PFSK-1 (cell line): ENCODE results near the gene CHIC1.

ENCODE experiments used
- FOXP2 ChIP-seq: optimal IDR thresholded peaks from 2 replicates; pipeline ENCODE3; 2011; ENCODE audit warnings: borderline replicate concordance, control low read depth, inconsistent platforms; ENCODE audit not compliant: insufficient read depth; ENCODE audit errors: extremely low read length, extremely low read depth
- POLR2AphosphoS5 ChIP-seq: IDR thresholded peaks from 2 replicates; pipeline ENCODE4 v1.6.1; 2012; ENCODE audit warnings: low read depth, mild to moderate bottlenecking, control low read depth, low read length, moderate library complexity
- SIN3A ChIP-seq: IDR thresholded peaks from 2 replicates; pipeline ENCODE4 v1.6.1; 2012; ENCODE audit warnings: mild to moderate bottlenecking, low read length, moderate library complexity, borderline replicate concordance; ENCODE audit not compliant: insufficient read depth
- TAF1 ChIP-seq: IDR thresholded peaks from 2 replicates; pipeline ENCODE4 v1.6.1; 2012; ENCODE audit warnings: low read length, control low read depth, borderline replicate concordance; ENCODE audit not compliant: insufficient read depth
- TF ChIP-seq, protein P1 (sequence below), 2 experiments: IDR thresholded peaks; 2 replicates each; pipeline versions ENCODE4 v1.6.1 to v1.8.0; 2011 to 2012; ENCODE audit warnings: low read depth in 2 of 2, low read length in 2 of 2, control low read depth in 1 of 2, inconsistent platforms in 1 of 2, mild to moderate bottlenecking in 1 of 2, moderate library complexity in 1 of 2; ENCODE audit not compliant: insufficient read depth in 1 of 2

The CHIC1 gene

GRCh38 chrX:73647212-73647611, 84.2 kb downstream of the CHIC1 start:
- TF ChIP-seq SIN3A (no peak), POLR2AphosphoS5 (no peak), TAF1 (no peak), FOXP2 (no peak)
- TF ChIP-seq, protein P1, sequence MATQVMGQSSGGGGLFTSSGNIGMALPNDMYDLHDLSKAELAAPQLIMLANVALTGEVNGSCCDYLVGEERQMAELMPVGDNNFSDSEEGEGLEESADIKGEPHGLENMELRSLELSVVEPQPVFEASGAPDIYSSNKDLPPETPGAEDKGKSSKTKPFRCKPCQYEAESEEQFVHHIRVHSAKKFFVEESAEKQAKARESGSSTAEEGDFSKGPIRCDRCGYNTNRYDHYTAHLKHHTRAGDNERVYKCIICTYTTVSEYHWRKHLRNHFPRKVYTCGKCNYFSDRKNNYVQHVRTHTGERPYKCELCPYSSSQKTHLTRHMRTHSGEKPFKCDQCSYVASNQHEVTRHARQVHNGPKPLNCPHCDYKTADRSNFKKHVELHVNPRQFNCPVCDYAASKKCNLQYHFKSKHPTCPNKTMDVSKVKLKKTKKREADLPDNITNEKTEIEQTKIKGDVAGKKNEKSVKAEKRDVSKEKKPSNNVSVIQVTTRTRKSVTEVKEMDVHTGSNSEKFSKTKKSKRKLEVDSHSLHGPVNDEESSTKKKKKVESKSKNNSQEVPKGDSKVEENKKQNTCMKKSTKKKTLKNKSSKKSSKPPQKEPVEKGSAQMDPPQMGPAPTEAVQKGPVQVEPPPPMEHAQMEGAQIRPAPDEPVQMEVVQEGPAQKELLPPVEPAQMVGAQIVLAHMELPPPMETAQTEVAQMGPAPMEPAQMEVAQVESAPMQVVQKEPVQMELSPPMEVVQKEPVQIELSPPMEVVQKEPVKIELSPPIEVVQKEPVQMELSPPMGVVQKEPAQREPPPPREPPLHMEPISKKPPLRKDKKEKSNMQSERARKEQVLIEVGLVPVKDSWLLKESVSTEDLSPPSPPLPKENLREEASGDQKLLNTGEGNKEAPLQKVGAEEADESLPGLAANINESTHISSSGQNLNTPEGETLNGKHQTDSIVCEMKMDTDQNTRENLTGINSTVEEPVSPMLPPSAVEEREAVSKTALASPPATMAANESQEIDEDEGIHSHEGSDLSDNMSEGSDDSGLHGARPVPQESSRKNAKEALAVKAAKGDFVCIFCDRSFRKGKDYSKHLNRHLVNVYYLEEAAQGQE (IDR thresholded peaks at IDR 0.05; ENCODE audit: insufficient read depth in 1 of 2, low read depth in 2 of 2, low read length in 2 of 2) = no peak

GRCh38 chrX:73647632-73648322, 84.8 kb downstream of the CHIC1 start:
- TF ChIP-seq POLR2AphosphoS5 = no peak
- TF ChIP-seq, protein P1 (IDR thresholded peaks at IDR 0.05; ENCODE audit: insufficient read depth in 1 of 2, low read depth in 2 of 2, low read length in 2 of 2) = no peak
- TF ChIP-seq TAF1 = no peak
- no peak for TF ChIP-seq FOXP2
- TF ChIP-seq SIN3A = no peak

- no peak for TF ChIP-seq TAF1
- TF ChIP-seq POLR2AphosphoS5 = no peak
- no peak for TF ChIP-seq FOXP2
- no peak for TF ChIP-seq SIN3A
- TF ChIP-seq, protein P1 (IDR thresholded peaks at IDR 0.05; ENCODE audit: insufficient read depth in 1 of 2, low read depth in 2 of 2, low read length in 2 of 2) = no peak
Measured at GRCh38 chrX:73668779-73669178, 105.8 kb downstream of the CHIC1 start.

DNA sequence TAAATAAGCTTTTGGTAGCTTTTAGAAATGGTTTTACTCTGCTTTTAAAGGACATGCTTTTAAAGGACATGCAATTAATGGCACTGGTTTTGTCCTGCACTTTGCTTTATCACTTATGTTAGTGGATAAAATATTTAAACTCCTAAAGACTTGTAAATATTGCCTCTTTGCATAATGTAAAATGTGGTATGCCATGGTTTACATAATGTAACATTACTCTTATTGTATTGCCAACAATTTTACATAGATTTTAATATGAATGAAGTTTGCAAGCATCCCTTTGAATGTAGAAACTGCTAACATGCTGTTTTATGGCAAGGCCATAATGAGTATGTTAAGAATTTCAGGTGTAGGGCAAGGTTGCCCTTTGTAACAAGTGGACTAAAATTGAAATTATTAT, 118.4 kb downstream of the CHIC1 start:
- TF ChIP-seq, protein P1 (IDR thresholded peaks at IDR 0.05; ENCODE audit: insufficient read depth in 1 of 2, low read depth in 2 of 2, low read length in 2 of 2) = no peak

GRCh38 chrX:73683236-73683859, 120.4 kb downstream of the CHIC1 start:
- no peak for TF ChIP-seq FOXP2
- TF ChIP-seq SIN3A = no peak
- TF ChIP-seq TAF1 = no peak
- TF ChIP-seq, protein P1 (IDR thresholded peaks at IDR 0.05; ENCODE audit: insufficient read depth in 1 of 2, low read depth in 2 of 2, low read length in 2 of 2) = no peak
- no peak for TF ChIP-seq POLR2AphosphoS5
